ENCODE data around the gene LAMTOR3.

Gene LAMTOR3

DNA sequence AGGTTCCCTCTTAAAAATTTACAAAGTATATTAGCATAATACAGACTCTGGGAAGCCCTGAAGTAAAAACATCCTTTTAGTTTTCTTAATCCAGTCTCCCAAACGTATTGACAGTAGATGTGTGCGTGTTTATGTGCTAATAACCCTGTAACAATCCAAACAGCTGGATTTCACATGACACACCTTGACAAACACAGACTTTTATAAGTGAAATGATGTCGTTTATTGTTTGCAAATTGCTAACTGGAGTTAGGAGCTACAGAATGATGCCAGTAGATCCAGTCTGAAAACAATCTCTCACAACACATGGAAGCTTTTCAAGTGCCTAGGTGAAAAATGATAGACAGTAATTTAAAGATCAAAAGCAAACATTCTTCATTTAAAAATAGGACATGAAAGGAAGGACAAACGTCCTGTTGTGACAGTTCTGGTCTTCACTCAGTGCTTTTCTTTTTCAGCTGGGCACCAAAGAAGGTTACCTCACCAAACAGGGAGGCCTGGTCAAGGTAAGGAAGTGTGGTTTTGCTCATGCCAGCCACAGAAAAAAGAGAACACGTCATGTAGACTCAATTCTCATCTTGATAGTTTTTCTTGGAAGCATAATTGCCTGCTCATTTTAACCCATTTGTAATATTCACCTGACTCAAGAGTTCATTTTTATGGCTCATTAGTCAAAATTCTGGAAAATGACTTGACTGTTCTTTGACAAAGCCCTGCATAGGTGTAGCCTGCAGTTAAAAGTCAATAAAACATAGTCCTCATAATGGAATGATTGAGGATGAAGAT lies 32.9 kb downstream of the LAMTOR3 start:
- no peak for DNase-seq (ENCODE audit: low read depth in 3 of 3)

- DNase-seq (ENCODE audit: low read depth in 3 of 3) = no peak
Measured at GRCh38 chr4:99860521-99860920, 33.7 kb downstream of the LAMTOR3 start.

DNA sequence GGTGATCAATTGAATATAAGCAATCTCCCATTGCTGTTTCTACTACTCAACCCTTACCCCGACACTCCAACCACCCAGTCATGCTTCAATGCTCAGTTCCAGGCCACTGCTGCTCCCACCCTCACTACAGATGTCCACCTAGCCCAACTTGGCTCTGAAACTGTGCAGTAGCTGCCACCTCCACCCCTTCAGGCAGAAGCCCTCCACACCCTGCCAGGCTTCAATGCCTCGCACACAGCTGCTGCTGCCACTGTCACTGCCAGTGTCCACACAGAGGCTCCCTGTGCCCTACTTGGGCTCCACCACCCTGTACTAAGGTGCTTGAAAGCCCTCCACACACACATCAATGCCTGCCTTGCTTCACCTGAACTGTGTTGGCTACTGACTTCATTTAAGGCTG lies 34.6 kb downstream of the LAMTOR3 start:
- no peak for DNase-seq (ENCODE audit: low read depth in 3 of 3)

DNA sequence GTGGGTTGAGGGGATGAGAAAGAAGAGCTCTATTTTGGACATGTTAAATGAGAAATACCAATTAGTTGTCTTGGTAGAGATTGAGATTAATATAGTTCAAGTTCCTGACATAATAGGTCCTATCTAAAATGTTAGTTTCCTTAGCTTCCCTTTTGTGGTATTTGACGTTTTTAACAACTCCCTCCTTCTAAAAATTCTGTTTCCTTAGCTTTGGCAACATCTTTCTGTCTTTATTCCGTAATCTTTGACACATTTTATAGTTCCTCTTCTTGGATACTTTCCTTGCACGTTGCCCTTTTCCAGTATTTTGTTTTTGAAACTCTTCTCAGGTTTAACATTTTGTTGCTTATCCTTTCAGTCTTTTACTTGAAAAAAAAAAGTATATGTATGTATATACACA lies 36.9 kb downstream of the LAMTOR3 start:
- no peak for DNase-seq (ENCODE audit: low read depth in 3 of 3)

DNA sequence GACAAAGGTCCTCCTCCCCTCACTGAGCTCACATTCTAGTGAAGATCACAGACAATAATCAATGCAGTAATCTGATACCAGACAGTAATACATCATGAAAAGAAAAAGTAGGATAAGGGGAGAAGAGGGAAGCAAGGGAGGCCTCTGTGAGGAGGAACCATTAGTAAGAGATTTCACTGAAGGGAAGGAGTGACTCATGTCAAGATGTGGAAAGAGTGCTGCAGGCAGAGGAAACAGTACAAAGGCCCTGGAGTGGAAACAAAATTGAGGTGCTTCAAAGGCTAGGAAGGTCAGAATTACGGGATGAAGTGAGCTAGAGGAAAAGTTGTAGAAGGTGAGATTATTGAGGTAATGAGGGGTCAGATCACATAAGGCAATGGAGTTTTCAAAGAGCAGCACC lies 38.1 kb downstream of the LAMTOR3 start:
- DNase-seq (ENCODE audit: low read depth in 3 of 3) = no peak

GRCh38 chr4:99855678-99856077 lies 38.5 kb downstream of the LAMTOR3 start:
- DNase-seq (ENCODE audit: low read depth in 3 of 3) = no peak

- no peak for DNase-seq (ENCODE audit: low read depth in 3 of 3)
Measured at GRCh38 chr4:99853999-99854398, 40.2 kb downstream of the LAMTOR3 start.

DNA sequence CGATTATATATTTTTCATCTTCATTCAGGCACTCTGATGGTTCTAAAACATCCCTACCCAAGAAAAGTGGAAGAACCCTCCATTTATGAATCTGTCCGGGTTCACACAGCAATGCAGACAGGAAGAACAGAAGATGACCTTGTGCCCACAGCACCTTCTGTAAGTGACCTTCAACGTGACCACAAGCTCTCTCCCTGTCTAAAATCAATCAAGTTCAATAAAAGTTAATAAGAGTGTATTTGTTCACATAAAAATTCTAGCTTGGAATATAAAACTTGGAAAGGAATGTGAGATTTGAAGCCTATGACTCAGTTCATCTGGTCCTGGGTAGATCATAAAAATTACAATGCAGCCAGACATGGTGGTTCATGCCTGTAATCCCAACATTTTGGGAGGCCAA lies 41.0 kb downstream of the LAMTOR3 start:
- no peak for DNase-seq (ENCODE audit: low read depth in 3 of 3)

DNA sequence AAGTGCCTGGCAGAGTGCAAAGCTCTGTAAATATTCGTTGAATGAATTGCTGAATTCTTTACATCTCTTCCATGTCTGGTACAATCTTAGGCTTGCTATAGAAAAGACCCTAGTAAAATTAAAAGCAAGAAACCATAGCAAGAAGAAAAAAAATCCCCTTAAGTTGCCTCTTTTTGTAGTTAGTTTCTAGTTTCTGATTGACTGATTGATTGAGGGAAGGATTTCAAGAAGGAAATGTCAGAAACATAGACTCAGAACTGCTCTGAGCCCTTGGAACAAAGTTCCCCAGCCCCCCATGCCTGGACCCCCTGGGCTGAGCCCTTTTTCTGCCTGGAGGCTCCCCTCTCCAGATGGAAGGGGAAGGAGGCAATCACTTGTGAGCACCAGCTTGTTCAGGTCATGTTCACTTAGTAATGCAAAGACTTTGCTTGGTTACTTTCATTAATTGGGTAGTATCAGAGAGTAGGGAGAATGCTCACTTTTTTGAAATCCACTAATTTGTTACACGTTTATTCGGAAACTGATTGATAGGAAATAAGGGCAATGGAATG lies 42.0 kb downstream of the LAMTOR3 start:
- no peak for DNase-seq (ENCODE audit: low read depth in 3 of 3)

- no peak for DNase-seq (ENCODE audit: low read depth in 3 of 3)
Measured at GRCh38 chr4:99848591-99849001, 45.6 kb downstream of the LAMTOR3 start.

GRCh38 chr4:99847362-99847976 lies 46.8 kb downstream of the LAMTOR3 start:
- DNase-seq (ENCODE audit: low read depth in 3 of 3) = no peak

DNA sequence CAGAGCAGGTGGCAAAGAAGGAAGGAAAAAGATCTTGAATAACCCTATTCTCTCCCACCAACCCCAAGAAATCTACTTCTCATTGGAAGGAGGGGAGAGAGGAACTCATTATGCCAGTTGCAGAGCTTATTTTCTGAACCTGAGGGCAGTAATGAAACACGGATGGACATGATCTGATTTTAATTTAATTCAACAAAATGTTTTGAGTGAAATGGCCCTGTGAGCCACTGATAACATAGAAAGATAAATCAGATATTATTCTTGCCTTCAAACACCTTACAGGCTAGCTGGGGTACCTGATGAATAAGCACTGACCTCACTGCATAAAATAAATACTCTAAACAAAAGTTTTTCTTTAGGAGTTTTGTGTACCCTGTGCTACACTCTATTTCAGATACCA lies 47.3 kb downstream of the LAMTOR3 start:
- no peak for DNase-seq (ENCODE audit: low read depth in 3 of 3)

GRCh38 chr4:99845708-99846469 lies 48.3 kb downstream of the LAMTOR3 start:
- DNase-seq (ENCODE audit: low read depth in 3 of 3) = no peak

GRCh38 chr4:99845179-99845578 lies 49.0 kb downstream of the LAMTOR3 start:
- no peak for DNase-seq (ENCODE audit: low read depth in 3 of 3)

DNA sequence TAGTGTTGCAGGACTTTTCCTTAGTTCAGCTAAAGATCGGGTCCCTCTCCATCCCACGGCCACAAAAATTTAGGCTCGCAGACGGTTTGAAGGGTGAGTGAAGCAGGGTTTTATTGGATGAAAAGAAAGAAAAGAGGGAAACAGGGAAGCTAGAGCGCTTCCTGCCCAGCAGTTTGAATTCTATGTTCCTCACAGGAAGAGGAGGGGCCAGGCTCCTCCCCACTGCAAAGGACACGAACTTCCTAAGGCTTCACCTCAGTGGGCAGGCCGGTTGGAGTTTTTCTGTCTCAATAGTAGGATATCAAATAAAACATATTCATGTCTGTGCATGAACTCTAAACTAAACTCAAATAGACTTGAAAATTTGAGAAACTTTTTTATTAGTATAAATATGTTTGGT lies 50.2 kb downstream of the LAMTOR3 start:
- DNase-seq (ENCODE audit: low read depth in 3 of 3) = no peak

DNA sequence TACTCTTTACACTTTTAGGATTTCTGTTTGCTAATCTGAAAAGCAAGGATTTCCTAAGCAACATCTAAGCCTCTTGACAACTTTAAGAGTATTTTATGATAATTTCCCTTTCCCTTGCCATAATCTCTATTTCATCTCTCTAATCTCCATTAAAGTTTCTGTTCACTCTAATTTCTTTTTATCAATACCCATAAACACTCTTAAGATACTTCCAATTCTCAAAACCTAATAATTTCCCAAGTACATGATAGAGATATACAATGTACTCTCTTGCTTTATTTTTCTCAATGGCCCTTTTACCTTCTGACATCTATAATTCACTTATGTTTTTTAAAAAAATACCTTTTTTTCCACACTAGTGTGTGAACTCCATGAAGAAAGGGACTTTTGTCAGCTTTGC lies 50.8 kb downstream of the LAMTOR3 start:
- no peak for DNase-seq (ENCODE audit: low read depth in 3 of 3)

- no peak for DNase-seq (ENCODE audit: low read depth in 3 of 3)
Measured at GRCh38 chr4:99841129-99841528, 53.1 kb downstream of the LAMTOR3 start.

DNA sequence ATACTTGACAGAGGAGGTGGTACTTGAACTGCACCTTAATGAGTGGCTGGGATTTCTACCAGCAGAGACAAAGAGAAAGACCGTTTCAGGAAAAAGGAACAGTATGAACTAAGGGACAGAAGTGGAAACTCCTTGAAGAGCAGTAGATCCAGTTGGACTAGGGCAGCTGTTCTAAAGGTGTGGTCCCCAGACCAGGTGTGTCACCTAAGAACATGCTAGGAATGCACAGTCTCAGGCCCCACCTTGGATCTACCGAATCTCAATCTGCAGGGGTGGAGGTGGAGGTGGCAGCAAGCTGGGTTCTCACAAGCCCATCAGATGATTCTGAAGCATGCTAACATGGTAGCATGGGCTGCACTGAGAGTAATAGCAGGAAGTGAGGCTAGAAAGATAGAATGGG lies 55.3 kb downstream of the LAMTOR3 start:
- DNase-seq (ENCODE audit: low read depth in 3 of 3) = no peak

DNA sequence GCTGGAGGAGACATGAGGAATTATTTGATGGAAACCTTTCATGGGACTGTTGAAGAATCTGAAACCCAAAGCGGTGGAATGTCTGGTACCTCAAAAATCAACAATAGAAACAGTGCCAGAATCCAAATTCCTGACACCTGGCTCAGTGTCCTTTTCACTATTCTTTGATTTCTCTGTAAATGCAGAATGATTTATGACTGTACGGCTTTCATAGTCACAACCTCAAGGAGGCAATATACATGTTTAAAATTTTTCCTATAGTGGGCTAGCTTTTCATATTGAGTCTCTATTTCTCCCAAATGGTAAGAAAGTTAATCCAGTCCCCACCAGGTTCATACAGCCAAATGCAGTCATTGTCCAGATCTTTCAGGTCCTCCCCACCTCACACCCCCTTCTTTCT lies 58.3 kb downstream of the LAMTOR3 start:
- no peak for DNase-seq (ENCODE audit: low read depth in 3 of 3)

DNA sequence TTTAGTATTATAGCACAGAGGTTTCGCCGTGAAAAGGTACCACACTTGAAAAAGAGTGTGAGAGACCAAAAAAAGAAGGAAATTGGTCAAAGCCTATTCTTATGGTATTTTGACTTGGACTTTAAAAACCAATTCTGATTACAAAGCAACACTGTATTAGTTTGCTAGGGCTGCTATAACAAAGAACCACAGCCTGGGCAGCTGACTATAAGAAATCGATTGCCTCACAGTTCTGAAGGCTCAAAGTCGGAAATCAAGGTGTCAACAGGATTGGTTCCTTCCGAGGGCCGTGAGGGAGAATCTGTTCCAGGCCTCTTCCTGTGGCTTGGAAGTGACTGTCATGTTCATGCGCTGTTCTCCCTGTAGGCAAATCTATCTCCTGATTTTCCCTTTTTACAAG lies 59.7 kb downstream of the LAMTOR3 start:
- DNase-seq (ENCODE audit: low read depth in 3 of 3) = no peak

DNA sequence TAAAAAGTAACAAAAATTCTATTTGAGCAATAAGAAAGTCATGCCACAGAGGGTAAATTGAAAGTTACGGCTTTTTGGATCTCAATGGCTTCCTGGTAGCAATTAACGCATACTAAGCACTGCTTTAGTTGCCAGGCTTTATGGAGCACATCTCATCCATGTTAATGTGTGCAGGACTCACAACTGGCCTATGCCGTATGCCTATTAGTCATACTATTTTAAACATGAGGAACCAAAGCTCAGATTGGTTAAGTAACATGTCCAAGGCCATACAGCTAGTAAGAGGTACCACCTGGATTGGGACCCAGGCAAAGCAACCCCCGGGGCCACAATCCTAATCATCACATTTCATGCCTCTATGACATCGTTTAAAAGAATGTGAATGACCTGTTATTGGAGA lies 60.5 kb downstream of the LAMTOR3 start:
- DNase-seq (ENCODE audit: low read depth in 3 of 3) = no peak

DNA sequence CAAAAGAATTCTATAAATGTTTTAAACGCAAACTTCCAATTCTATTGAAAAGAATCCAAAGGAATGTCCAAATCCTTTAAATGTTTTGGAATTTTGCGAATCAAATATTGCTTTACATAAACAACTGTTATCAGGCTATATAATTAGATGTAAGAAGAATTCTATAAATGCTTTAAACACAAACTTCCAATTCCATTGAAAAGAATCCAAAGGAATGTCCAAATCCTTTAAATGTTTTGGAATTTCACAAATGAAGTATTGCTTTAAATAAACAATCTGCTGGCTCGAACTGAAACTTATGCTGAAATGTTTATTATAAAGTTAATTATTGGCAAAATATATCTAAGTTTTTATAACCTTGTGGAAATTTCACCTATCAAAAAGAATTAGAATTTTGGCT lies 61.5 kb downstream of the LAMTOR3 start:
- DNase-seq (ENCODE audit: low read depth in 3 of 3) = no peak

DNA sequence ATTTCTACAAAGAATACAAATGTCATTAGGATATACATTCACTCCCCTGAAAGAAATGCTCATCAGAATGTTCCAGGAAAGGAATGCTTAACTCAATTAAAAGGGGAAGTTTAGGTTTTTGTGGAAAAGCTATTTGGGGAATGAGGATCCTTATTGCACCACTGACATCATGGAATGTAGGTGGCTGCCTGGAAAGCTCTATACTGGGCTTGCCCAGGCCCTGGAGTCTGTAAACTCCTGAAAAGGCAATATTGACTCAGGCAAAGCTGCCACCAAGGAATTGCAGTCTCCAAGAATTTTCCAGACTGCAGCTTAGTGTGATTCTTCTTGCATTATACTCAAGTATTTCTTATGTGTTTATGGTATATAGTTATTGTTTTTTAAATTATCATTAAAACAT lies 61.9 kb downstream of the LAMTOR3 start:
- no peak for DNase-seq (ENCODE audit: low read depth in 3 of 3)
